Measurements from ENCODE around the gene CD47. TPM values are rescaled to one million over a fixed set of nuclear protein-coding genes. Genes with fewer than 3 reads are reported as not detected.
A peak's percentile ranks its signal among the peaks of the same experiment; 100 is the strongest.

CD47 gene
- total and polyA plus RNA-seq, 10 of the 15 experiments (the other 5 are each of a cell fraction or from before 2014, with no cell fraction given): 22.9 to 175 (median 81.1) TPM

- ChIA-PET SMC1A (ENCODE audit: uncharacterized antibody, unreplicated experiment) (interaction anchor here (0.6 to 0.7 kb wide), 2 partner anchors 10 to 203 kb away, joined by 3 read pairs; no protein-coding TSS in a partner anchor), POLR2A (no interaction called here), RAD21 (ENCODE audit: unreplicated experiment) (no interaction called here), CTCF (no interaction called here)
- in situ Hi-C loops (cut with MboI) (no loop called here), intact Hi-C loops (cut with micrococcal nuclease; ENCODE audit: unreplicated experiment) (no loop called here)
- Histone ChIP-seq H3K9me3 (replicated peaks; ENCODE audit: control insufficient read depth, insufficient read depth, low read length) (no peaks in the 10 kb centered on the region), H2AFZ (ENCODE audit: control insufficient read depth, low read depth, low read length) (no peak overlapping the region), H3K27me3 (replicated peaks in 1 of 2; ENCODE audit: control insufficient read depth in 2 of 2, insufficient read depth in 2 of 2, low read length in 1 of 2) (no peaks in the 10 kb centered on the region), H3K4me2 (ENCODE audit: control insufficient read depth, insufficient read depth) (no peak overlapping the region), H3K9ac (ENCODE audit: control insufficient read depth, insufficient read depth, low read length) (no peak overlapping the region), H3K27ac (ENCODE audit: control insufficient read depth, insufficient read depth) (no peak overlapping the region), H3K36me3 (ENCODE audit: control insufficient read depth in 2 of 2, insufficient read depth in 2 of 2, low read length in 1 of 2) (no peaks in the 10 kb centered on the region), H3K4me3 (no peak overlapping the region), H3K4me1 (ENCODE audit: control insufficient read depth, insufficient read depth, low read length) (no peaks in the 10 kb centered on the region), H4K20me1 (ENCODE audit: control insufficient read depth, insufficient read depth) (no peaks in the 10 kb centered on the region), H3K79me2 (ENCODE audit: control insufficient read depth, insufficient read depth, low read length) (no peaks in the 10 kb centered on the region)
- TF ChIP-seq PKNOX1 (IDR thresholded peaks at IDR 0.05) (0 out of 2 replicates have a peak, but pooled peaks have one; percentile 8), MTA2 (IDR thresholded peaks at IDR 0.05; ENCODE audit: low read depth) (no peak)
- BruUV-seq (replicated peaks): no TSS peak
- DNase-seq (ENCODE audit: low read depth, low spot score) (no peak), FAIRE-seq (no peak), ATAC-seq (no peak)
- 67% methylated on average over 2 of the region's 2 CpGs for WGBS (ENCODE audit: insufficient coverage, insufficient replicate concordance, low lambda C conversion rate, missing lambda C conversion rate)
These were observed 69.3 kb downstream of the CD47 start for GRCh38 chr3:108021533-108021932.

- Histone ChIP-seq H3K9ac (ENCODE audit: control insufficient read depth, insufficient read depth, low read length) (no peak overlapping the region), H3K36me3 (ENCODE audit: control insufficient read depth in 2 of 2, insufficient read depth in 2 of 2, low read length in 1 of 2) (no peaks in the 10 kb centered on the region), H4K20me1 (ENCODE audit: control insufficient read depth, insufficient read depth) (no peaks in the 10 kb centered on the region), H3K4me2 (ENCODE audit: control insufficient read depth, insufficient read depth) (no peak overlapping the region), H3K4me3 (no peak overlapping the region), H3K4me1 (ENCODE audit: control insufficient read depth, insufficient read depth, low read length) (no peaks in the 10 kb centered on the region), H3K27ac (ENCODE audit: control insufficient read depth, insufficient read depth) (no peak overlapping the region), H3K27me3 (replicated peaks in 1 of 2; ENCODE audit: control insufficient read depth in 2 of 2, insufficient read depth in 2 of 2, low read length in 1 of 2) (no peaks in the 10 kb centered on the region), H3K9me3 (replicated peaks; ENCODE audit: control insufficient read depth, insufficient read depth, low read length) (no peaks in the 10 kb centered on the region), H3K79me2 (ENCODE audit: control insufficient read depth, insufficient read depth, low read length) (no peaks in the 10 kb centered on the region), H2AFZ (ENCODE audit: control insufficient read depth, low read depth, low read length) (no peak overlapping the region)
- ChIA-PET POLR2A (no interaction called here), CTCF (no interaction called here), RAD21 (ENCODE audit: unreplicated experiment) (no interaction called here), SMC1A (ENCODE audit: uncharacterized antibody, unreplicated experiment) (interaction anchor here (0.6 to 0.7 kb wide), 2 partner anchors 9 to 204 kb away, joined by 3 read pairs; no protein-coding TSS in a partner anchor)
- intact Hi-C loops (cut with micrococcal nuclease; ENCODE audit: unreplicated experiment): no loop called here
- 7% methylated on average over 3 of the region's 3 CpGs for WGBS (ENCODE audit: insufficient coverage, insufficient replicate concordance, low lambda C conversion rate, missing lambda C conversion rate)
- ATAC-seq (no peak), FAIRE-seq (no peak), DNase-seq (ENCODE audit: low read depth, low spot score) (no peak)
- no TSS peak for BruUV-seq (replicated peaks)
- in situ Hi-C loops (cut with MboI): no loop called here
- TF ChIP-seq HDAC2 (IDR thresholded peaks at IDR 0.05): no peak
- TF ChIP-seq ESRRA (IDR thresholded peaks at IDR 0.05; ENCODE audit: low read length): no peak
- no peak for TF ChIP-seq NKRF (conservative IDR thresholded peaks at IDR 0.05)
- TF ChIP-seq ZBED1 (IDR thresholded peaks at IDR 0.05; ENCODE audit: borderline replicate concordance): no peak
- TF ChIP-seq IKZF1 (conservative IDR thresholded peaks at IDR 0.05): no peak
- TF ChIP-seq HDAC6 (IDR thresholded peaks at IDR 0.05; ENCODE audit: unreplicated experiment): no peak
- TF ChIP-seq SRF (IDR thresholded peaks at IDR 0.05; ENCODE audit: low read depth in 2 of 2, low read length in 2 of 2): no peak
- no peak for TF ChIP-seq RELA (IDR thresholded peaks at IDR 0.05; ENCODE audit: borderline replicate concordance, partially characterized antibody)
- TF ChIP-seq WRNIP1 (IDR thresholded peaks at IDR 0.05; ENCODE audit: borderline replicate concordance, low read depth, low read length): no peak
- no peak for TF ChIP-seq HSF1 (IDR thresholded peaks at IDR 0.05; ENCODE audit: low read depth, low read length)
- TF ChIP-seq ATF7 (IDR thresholded peaks at IDR 0.05; ENCODE audit: low read depth): no peak
- TF ChIP-seq KLF5 (IDR thresholded peaks at IDR 0.05; ENCODE audit: partially characterized antibody): no peak
- TF ChIP-seq RUNX3 (IDR thresholded peaks at IDR 0.05; ENCODE audit: low read length): no peak
These were observed 69.7 kb downstream of the CD47 start for GRCh38 chr3:108021131-108021530.
